ENCODE measurements around the gene SLC9A9. TPM values are rescaled to one million over a fixed set of nuclear protein-coding genes. Genes with fewer than 3 reads are reported as not detected.

The SLC9A9 gene
- total RNA-seq, 4 donors from 2014 or later = 13.4 to 15.0 (median 14.4) TPM

- Histone ChIP-seq H3K9me3 (no peaks in the 10 kb centered on the region), H3K36me3 (no peaks in the 10 kb centered on the region), H3K27me3 (no peaks in the 10 kb centered on the region), H3K4me1 (peaks cover 0 to 9% (median 0%) of the 10 kb centered on the region in 4 donors), H3K4me3 (no peak overlapping the region), H3K27ac (replicated peaks in 1 of 4) (no peak overlapping the region)
- WGBS = 53% methylated on average over 2 of the region's 2 CpGs
- TF ChIP-seq EP300 (IDR thresholded peaks at IDR 0.05) = no peak
- TF ChIP-seq POLR2AphosphoS5 (IDR thresholded peaks at IDR 0.05) = no peak
- TF ChIP-seq CTCF (IDR thresholded peaks at IDR 0.05) = no peak
- TF ChIP-seq POLR2A (IDR thresholded peaks at IDR 0.05; ENCODE audit: low read depth) = no peak
- no peak for DNase-seq (ENCODE audit: extremely low spot score)
- intact Hi-C loops (cut with DNase I) = no loop called here
Observed at GRCh38 chr3:143514874-143515273, 333.4 kb downstream of the SLC9A9 start.

- DNase-seq (ENCODE audit: extremely low spot score) = no peak
- Histone ChIP-seq H3K27ac (replicated peaks in 1 of 4) (no peak overlapping the region), H3K9me3 (no peaks in the 10 kb centered on the region), H3K4me1 (peaks cover 0 to 13% (median 5%) of the 10 kb centered on the region in 4 donors), H3K4me3 (no peak overlapping the region), H3K36me3 (no peaks in the 10 kb centered on the region), H3K27me3 (no peaks in the 10 kb centered on the region)
- intact Hi-C loops (cut with DNase I) = no loop called here
- TF ChIP-seq CTCF (IDR thresholded peaks at IDR 0.05) (no peak), POLR2AphosphoS5 (IDR thresholded peaks at IDR 0.05) (no peak), EP300 (IDR thresholded peaks at IDR 0.05) (no peak), POLR2A (IDR thresholded peaks at IDR 0.05; ENCODE audit: low read depth) (no peak)
- WGBS = 82% methylated on average over 1 of the region's 1 CpG
Observed at GRCh38 chr3:143514109-143514508, 334.2 kb downstream of the SLC9A9 start.

GRCh38 chr3:143511174-143511879, 336.9 kb downstream of the SLC9A9 start:
- intact Hi-C loops (cut with DNase I) = no loop called here
- no peak for TF ChIP-seq CTCF (IDR thresholded peaks at IDR 0.05)
- TF ChIP-seq POLR2AphosphoS5 (IDR thresholded peaks at IDR 0.05) = no peak
- TF ChIP-seq EP300 (IDR thresholded peaks at IDR 0.05) = no peak
- no peak for TF ChIP-seq POLR2A (IDR thresholded peaks at IDR 0.05; ENCODE audit: low read depth)
- no peak overlapping the region for H3K4me3 ChIP-seq

GRCh38 chr3:143510601-143511000, 337.7 kb downstream of the SLC9A9 start:
- Histone ChIP-seq H3K36me3 (no peaks in the 10 kb centered on the region), H3K9me3 (no peaks in the 10 kb centered on the region), H3K27me3 (no peaks in the 10 kb centered on the region), H3K4me1 (peaks cover 0 to 30% (median 8%) of the 10 kb centered on the region in 4 donors), H3K27ac (replicated peaks in 1 of 4) (no peak overlapping the region), H3K4me3 (no peak overlapping the region)
- TF ChIP-seq POLR2A (IDR thresholded peaks at IDR 0.05; ENCODE audit: low read depth) (no peak), EP300 (IDR thresholded peaks at IDR 0.05) (no peak), CTCF (IDR thresholded peaks at IDR 0.05) (no peak), POLR2AphosphoS5 (IDR thresholded peaks at IDR 0.05) (no peak)
- intact Hi-C loops (cut with DNase I) = no loop called here
- no peak for DNase-seq (ENCODE audit: extremely low spot score)
- 84% methylated on average over 1 of the region's 1 CpG for WGBS

More at GRCh38 chr3:143511174-143511879, 336.9 kb downstream of the SLC9A9 start:
- H3K4me1 ChIP-seq = peaks cover 0 to 30% (median 8%) of the 10 kb centered on the region in 4 donors
- no peak for DNase-seq (ENCODE audit: extremely low spot score)
- H3K9me3 ChIP-seq = no peaks in the 10 kb centered on the region
- no peak overlapping the region for H3K27ac ChIP-seq (replicated peaks in 1 of 4)
- no peaks in the 10 kb centered on the region for H3K36me3 ChIP-seq
- no peaks in the 10 kb centered on the region for H3K27me3 ChIP-seq
- WGBS = 87% methylated on average over 5 of the region's 5 CpGs

Measured in esophagus muscularis mucosa (tissue), 4 donors.